ENCODE results near the gene AHDC1. TPM values are rescaled to one million over a fixed set of nuclear protein-coding genes. Genes with fewer than 3 reads are reported as not detected.

The AHDC1 gene
- total and polyA plus RNA-seq, 2 experiments from 2014 or later, result 13.3 to 14.4 TPM

DNA sequence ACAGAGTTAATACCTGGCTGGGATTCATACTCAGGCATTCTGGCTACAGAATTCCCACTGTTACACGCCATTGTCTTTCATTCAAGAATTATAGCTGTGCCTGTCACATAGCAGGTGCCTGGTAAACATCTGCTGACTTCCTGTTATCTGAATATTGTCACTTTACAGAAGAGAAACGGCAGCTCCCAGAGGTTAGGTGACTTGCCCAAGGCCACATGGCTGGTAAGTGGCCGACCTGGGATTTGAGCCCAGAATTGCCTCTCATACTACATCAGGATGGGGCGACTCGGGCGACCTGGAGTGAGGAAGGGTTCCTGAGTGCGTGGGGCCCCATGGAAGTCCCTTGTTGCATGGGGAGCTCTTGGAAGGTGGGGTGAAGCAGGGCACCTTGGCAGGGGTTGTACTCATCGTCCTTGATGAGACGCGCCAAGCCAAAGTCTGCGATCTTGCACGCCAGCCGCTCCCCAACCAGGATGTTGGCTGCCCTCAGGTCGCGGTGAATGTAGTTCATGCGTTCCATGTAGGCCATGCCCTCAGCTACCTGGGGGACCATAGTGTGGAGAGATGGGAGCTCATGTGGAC is 10.2 kb upstream of the AHDC1 start:
- Histone ChIP-seq H3K27ac (no peak overlapping the region), H2AFZ (no peak overlapping the region), H3K79me2 (no peaks in the 10 kb centered on the region), H4K20me1 (ENCODE audit: insufficient read depth, poor library complexity, severe bottlenecking) (no peaks in the 10 kb centered on the region), H3K27me3 (no peaks in the 10 kb centered on the region), H3K4me3 (no peak overlapping the region), H3K9me2 (replicated peaks; ENCODE audit: insufficient read depth) (no peaks in the 10 kb centered on the region), H3K36me3 (replicated peaks; ENCODE audit: insufficient read depth, low read depth) (no peaks in the 10 kb centered on the region), H3K4me1 (ENCODE audit: insufficient read depth) (peaks cover 6% of the 10 kb centered on the region), H3K9me3 (ENCODE audit: low read depth) (no peaks in the 10 kb centered on the region), H3K4me2 (peak overlapping the region; percentile 72)
- TF ChIP-seq, protein P1, sequence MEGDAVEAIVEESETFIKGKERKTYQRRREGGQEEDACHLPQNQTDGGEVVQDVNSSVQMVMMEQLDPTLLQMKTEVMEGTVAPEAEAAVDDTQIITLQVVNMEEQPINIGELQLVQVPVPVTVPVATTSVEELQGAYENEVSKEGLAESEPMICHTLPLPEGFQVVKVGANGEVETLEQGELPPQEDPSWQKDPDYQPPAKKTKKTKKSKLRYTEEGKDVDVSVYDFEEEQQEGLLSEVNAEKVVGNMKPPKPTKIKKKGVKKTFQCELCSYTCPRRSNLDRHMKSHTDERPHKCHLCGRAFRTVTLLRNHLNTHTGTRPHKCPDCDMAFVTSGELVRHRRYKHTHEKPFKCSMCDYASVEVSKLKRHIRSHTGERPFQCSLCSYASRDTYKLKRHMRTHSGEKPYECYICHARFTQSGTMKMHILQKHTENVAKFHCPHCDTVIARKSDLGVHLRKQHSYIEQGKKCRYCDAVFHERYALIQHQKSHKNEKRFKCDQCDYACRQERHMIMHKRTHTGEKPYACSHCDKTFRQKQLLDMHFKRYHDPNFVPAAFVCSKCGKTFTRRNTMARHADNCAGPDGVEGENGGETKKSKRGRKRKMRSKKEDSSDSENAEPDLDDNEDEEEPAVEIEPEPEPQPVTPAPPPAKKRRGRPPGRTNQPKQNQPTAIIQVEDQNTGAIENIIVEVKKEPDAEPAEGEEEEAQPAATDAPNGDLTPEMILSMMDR (IDR thresholded peaks at IDR 0.05; ENCODE audit: poor library complexity), result no peak
- no peak for TF ChIP-seq EZH2phosphoT487 (IDR thresholded peaks at IDR 0.05; ENCODE audit: low read depth, severe bottlenecking, unreplicated experiment)
- TF ChIP-seq EZH2 (IDR thresholded peaks at IDR 0.05; ENCODE audit: borderline replicate concordance), result no peak
- WGBS (ENCODE audit: low lambda C conversion rate, missing lambda C conversion rate), result 90% methylated on average over 16 of the region's 16 CpGs
- DNase-seq (ENCODE audit: low spot score), result no peak

DNA sequence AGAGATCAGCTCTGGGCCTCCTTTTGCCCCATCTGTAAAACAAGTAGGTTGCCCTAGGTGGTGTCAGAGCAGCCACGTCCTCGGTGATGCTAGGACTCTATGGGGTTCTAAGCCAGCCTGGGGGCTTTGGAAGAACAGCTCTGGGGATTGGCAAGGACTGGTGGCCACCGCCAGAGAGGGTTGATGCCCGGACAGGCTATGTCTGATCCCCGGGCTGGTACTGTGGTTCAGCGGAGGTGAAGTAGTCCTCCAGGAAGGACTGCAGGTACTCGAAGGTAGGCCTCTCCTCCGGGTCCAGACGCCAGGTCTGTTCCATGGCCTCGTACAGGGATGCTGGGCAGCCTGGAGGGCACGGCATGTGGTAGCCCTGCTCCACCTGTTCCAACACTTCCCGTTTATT is 8.8 kb upstream of the AHDC1 start:
- Histone ChIP-seq H4K20me1 (ENCODE audit: insufficient read depth, poor library complexity, severe bottlenecking) (no peaks in the 10 kb centered on the region), H2AFZ (no peak overlapping the region), H3K9me2 (replicated peaks; ENCODE audit: insufficient read depth) (no peaks in the 10 kb centered on the region), H3K4me1 (ENCODE audit: insufficient read depth) (peaks cover 6% of the 10 kb centered on the region), H3K4me2 (no peak overlapping the region), H3K79me2 (no peaks in the 10 kb centered on the region), H3K27me3 (no peaks in the 10 kb centered on the region), H3K9me3 (ENCODE audit: low read depth) (no peaks in the 10 kb centered on the region), H3K36me3 (replicated peaks; ENCODE audit: insufficient read depth, low read depth) (no peaks in the 10 kb centered on the region), H3K4me3 (no peak overlapping the region), H3K27ac (no peak overlapping the region)
- WGBS (ENCODE audit: low lambda C conversion rate, missing lambda C conversion rate), result 88% methylated on average over 11 of the region's 12 CpGs
- TF ChIP-seq EZH2 (IDR thresholded peaks at IDR 0.05; ENCODE audit: borderline replicate concordance) (no peak), EZH2phosphoT487 (IDR thresholded peaks at IDR 0.05; ENCODE audit: low read depth, severe bottlenecking, unreplicated experiment) (no peak)
- TF ChIP-seq, protein P1 (IDR thresholded peaks at IDR 0.05; ENCODE audit: poor library complexity), result no peak
- DNase-seq (ENCODE audit: low spot score), result no peak

DNA sequence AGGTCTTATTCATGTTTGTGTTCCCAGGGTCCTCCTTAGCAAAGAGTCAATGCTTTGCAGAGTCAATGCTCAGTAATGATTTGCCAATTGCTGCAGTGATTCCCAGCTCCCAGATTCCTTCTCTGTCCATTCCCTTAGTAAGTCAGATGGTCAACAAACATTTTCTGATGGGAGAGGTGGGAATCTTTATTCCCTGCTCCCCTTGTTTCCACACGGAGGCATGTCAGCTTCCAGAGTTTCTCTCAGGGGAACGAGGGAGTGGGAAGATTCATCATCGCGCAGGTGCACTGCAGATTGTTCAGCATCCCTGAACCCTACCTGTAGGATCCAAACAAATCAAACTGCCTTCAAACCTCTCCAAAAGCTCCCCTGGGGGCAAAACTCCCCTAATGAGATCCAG is 7.5 kb upstream of the AHDC1 start:
- H4K20me1 ChIP-seq (ENCODE audit: insufficient read depth, poor library complexity, severe bottlenecking), result no peaks in the 10 kb centered on the region
- H3K4me1 ChIP-seq (ENCODE audit: insufficient read depth), result peaks cover 18% of the 10 kb centered on the region
- no peak overlapping the region for H2AFZ ChIP-seq
- WGBS (ENCODE audit: low lambda C conversion rate, missing lambda C conversion rate), result 73% methylated on average over 4 of the region's 4 CpGs
- no peaks in the 10 kb centered on the region for H3K79me2 ChIP-seq
- DNase-seq (ENCODE audit: low spot score), result no peak
- H3K4me2 ChIP-seq, result no peak overlapping the region
- H3K27me3 ChIP-seq, result no peaks in the 10 kb centered on the region
- H3K9me3 ChIP-seq (ENCODE audit: low read depth), result no peaks in the 10 kb centered on the region
- no peaks in the 10 kb centered on the region for H3K36me3 ChIP-seq (replicated peaks; ENCODE audit: insufficient read depth, low read depth)
- TF ChIP-seq EZH2 (IDR thresholded peaks at IDR 0.05; ENCODE audit: borderline replicate concordance), result no peak
- TF ChIP-seq, protein P1 (IDR thresholded peaks at IDR 0.05; ENCODE audit: poor library complexity), result no peak
- no peak for TF ChIP-seq EZH2phosphoT487 (IDR thresholded peaks at IDR 0.05; ENCODE audit: low read depth, severe bottlenecking, unreplicated experiment)
- no peak overlapping the region for H3K4me3 ChIP-seq
- no peaks in the 10 kb centered on the region for H3K9me2 ChIP-seq (replicated peaks; ENCODE audit: insufficient read depth)
- no peak overlapping the region for H3K27ac ChIP-seq
